NCI-H446 (cell line): ENCODE results near the gene NR2F6.
A peak's percentile ranks its signal among the peaks of the same experiment; 100 is the strongest.

Experiments
- DNase-seq, 2 experiments: peaks; one replicate each; lab custom pipeline; 2025; lab: John Stamatoyannopoulos, UW

NR2F6 gene

GRCh38 chr19:17237747-17238706 lies 7.7 kb downstream of the NR2F6 start:
- DNase-seq: no peak

DNA sequence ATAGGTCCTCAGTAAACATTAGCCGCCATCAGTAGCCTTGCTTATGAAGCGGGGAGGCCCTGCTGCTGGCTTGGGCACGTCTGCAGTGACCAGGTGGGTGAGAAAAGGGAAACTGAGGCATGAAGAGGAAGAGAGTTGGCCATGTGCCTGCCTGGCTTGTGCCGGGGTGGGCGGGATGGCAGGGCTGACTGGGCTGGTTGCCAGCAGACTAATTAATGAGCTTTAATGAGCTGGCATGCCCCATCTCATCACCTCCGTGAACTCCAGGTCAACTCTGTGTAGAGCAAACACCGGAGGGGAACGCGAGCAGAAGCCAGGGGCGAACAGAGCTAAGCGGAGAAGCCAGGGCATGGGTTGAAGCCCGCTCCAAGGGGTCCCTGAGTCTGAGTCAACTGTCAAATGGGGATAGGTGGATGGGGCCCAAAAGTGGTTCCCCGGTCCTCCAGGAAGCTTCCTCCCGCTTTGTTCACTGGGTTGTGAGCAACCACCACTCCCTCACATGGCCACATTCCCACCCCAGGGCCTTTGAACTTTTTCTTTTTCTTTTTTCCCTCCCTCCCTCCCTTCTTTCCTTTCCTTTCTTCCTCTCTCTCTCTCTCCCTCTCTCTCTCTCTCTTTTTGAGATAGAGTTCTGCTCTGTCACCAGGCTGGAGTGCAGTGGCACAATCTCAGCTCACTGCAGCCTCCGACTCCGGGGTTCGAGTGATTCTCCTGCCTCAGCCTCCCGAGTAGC lies 8.7 kb downstream of the NR2F6 start:
- DNase-seq: no peak

DNA sequence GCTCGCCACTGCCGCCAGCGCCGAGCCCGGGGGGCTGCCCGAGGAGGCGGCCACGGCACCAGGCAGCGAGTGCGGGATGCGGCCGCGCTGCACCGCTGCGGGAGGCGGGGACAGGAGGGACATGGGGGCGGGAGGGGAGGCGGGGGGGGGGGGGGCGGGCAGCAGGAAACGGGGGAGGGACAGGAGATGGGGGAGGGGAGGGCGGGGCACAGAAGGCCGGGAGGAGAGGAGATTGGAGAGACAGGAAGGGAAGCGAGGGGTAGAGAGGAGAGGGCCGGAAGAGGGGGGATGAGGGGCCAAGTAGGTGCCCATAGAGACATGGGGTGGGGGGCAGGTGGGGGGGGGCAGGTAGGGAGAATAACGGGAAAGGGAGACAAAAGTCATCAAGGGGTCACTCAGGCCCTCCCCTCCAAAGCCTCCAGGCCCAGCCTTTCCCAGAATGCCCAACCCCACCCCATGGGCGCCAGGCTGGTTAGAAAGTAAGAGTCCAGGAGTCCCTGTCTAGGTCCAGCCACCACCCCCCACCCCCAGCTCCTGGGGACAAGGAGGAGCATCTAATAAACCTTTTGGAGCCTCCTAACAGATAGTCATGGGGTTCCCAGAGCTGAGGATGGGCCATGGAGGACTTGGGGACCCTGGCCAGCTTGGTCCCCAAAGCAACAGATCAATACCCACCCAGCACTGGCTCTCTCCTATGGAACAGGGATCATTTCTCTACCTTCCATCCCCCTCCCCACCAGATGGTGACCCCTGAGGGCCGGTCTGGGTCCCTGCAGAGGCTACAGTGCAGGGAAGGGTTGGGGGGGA lies 9.5 kb downstream of the NR2F6 start:
- peak; percentile 12 to 63 for DNase-seq

GRCh38 chr19:17235300-17235970 lies 10.3 kb downstream of the NR2F6 start:
- DNase-seq: peak in 1 of 2 experiments; percentile 63

- peak; percentile 32 to 54 for DNase-seq
These were observed 10.8 kb downstream of the NR2F6 start for GRCh38 chr19:17234911-17235299.

- no peak for DNase-seq
These were observed 13.5 kb downstream of the NR2F6 start for GRCh38 chr19:17232258-17232657.

GRCh38 chr19:17229890-17230289 lies 15.8 kb downstream of the NR2F6 start:
- DNase-seq: no peak

DNA sequence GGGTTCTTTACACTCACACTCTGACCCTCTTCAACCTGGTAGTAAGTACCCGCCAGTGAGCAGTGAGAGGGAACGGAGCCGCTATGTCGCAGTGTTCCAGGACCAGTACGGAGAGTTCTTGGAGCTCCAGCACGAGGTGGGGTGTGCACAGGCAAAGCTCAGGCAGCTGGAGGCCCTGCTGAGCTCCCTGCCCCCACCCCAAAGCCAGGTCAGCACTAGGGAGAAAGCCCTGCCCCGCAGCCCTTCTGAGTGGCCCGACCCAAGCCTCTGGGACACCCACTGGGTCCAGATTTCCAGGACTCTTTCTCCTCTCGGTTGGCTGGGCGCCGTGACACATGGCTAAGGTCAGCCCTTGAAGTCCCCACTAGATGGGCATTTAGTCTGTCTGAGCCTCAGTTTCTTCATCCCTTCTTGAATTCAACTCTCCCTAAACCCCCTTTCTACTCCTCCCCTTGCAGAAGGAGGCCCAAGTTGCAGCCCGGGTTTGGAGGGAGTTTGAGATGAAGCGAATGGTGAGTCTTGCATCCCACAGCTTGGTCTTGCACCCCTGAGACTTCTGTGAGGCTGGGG lies 17.8 kb downstream of the NR2F6 start:
- DNase-seq: no peak

DNA sequence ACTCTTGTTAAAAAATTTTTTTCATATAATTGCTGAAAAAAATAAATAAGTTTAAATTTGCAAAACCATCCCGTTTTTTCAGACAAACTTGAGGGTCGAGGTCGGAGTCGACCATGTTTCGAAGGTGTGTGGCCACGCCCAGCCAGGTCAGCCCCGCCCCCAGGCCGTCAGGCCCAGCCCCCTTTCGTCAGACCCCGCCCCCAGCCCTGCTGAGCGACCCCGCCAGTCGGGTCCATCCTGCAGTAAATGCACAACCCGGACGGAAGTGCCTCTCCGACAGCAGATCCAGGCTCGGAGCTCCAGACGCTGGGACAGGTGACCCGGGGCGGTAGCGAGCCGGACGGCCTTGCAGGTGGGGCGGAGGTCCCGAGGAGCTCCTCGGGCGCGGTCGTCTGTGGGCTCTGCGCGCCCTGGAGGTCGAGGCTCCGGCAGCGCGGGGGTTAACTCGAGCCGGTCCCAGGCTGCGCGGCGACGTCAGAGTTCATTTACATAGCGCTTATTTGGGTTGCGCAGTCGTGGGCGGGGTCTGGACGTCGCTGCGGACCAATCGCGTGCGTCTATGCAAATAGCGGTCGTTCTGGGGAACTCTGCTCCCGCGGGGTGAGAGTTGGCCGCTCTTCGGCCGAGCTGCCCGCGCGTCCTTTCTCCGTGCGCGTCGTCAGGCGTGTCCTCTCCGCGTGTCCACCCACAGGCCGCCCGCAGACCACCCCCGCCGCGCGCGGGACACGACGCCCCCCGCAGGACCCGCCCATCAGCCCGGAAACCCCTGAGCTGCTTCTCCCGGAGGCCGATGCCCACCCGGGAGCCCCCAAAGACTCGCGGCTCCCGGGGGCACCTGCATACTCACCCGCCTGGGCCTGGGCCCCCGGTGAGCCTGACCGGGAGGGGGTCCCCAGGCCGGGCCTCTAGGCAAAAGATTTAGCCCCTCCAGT lies 19.5 kb downstream of the NR2F6 start, which contains the start of gene OCEL1:
Gene OCEL1 (plus strand): TSS at position 225 of the 932 bp plus-strand sequence. CDS start 22 bp downstream, at position 247.
- DNase-seq: peak; percentile 95 to 99

DNA sequence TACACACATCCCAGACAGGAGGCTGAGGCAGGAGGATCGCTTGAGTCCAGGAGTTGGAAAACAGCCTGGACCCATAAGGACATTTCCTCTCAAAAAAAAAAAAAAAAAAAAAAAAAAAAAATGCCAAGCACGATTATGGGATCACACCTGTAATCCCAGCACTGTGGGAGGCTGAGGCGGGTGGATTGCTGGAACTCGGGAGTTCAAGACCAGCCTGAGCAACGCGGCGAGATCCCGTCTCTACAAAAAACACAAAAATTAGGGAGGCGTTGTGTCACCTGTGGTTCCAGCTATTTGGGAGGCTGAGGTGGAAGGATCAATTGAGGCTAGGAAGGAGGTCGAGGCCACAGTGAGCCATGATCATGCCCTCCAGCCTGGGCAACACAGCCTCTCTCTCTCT lies 20.7 kb downstream of the NR2F6 start:
- DNase-seq: no peak

DNA sequence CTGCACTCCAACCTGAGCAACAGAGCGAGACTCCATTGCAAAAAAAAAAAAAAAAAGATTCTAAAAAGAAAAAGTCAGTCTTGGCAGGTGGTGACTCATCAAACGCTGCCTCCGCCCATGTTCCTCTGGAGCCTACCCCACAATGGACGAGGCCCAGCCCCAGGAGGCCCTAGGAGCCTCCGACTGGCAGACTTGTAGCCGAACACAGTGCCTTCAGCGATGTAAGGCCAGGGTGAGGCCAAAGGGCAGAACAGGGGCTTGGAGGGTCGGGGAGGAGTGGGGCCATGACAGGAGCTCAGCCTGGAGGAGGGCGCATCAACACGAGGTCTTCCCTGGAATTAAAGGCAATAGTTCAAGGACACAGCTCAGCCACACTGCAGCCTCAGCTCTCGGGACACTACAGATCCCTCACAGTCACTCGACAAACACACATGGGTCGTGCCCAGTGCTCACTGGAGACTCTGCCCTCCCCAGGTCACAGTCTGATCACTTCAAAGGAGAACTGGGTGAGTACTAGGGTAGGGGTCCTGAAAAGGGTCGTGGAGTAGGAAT lies 25.4 kb downstream of the NR2F6 start:
- no peak for DNase-seq

DNA sequence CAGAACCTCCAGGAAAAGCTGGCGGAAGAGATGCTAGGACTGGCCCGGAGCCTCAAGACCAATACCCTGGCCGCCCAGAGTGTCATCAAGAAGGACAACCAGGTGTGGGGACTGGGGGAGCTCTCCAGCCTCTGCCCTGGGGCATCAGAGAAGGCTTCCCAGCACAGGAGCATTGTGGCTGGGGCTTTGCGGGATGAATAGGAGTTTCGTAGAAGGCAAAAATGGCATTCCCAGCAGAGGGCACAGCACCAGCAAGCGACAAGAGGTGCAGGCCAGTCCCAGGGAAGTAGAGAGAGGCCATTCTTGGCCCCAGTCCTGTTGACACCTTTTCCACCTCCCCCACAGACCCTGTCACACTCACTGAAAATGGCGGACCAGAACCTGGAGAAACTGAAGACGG lies 26.4 kb downstream of the NR2F6 start:
- no peak for DNase-seq

- no peak for DNase-seq
These were observed 29.6 kb downstream of the NR2F6 start for GRCh38 chr19:17216058-17216670.

DNA sequence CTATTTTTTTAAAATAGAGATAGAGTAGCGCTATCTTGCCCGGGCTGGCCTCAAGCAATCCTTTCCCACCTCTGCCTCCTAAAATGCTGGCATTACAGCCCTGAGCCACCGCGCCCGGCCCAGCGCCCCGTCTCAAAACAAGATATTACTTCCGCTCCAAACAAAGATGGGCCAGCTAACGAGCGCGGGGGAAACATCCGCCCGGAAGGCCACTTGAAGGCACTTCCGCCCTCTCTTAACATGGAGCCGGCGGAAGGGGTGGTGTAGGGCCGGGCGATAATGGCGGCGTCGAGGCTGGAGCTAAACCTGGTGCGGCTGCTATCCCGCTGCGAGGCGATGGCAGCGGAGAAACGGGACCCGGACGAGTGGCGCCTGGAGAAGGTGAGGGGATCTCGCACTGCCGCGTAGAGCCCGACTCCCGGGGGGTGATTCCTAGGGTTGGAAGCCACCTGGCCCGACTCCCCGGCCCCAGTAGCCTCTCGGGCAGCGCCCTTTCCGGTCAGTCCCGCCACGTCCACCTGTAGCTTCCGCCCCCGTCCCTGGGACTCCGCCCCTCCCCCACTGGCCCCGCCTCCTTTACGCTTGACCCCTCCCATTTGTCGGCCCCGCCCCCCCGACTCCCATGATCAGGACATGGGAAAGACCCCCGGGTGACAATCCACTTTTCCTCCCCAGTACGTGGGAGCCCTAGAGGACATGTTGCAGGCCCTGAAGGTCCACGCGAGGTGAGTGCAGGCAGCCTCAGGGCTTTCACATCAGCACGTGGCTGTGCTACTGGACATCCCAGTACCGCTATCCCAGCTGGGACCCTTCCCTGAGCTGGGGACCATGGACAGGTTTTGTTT lies 30.4 kb downstream of the NR2F6 start, which contains the start of gene USE1:
Gene USE1 (plus strand): TSS at position 231 of the 845 bp plus-strand sequence. CDS start 49 bp downstream, at position 280.
- DNase-seq: peak; percentile 88 to 94

- DNase-seq: no peak
These were observed 31.1 kb downstream of the NR2F6 start for GRCh38 chr19:17214508-17215126.

GRCh38 chr19:17213334-17213733 lies 32.4 kb downstream of the NR2F6 start:
- no peak for DNase-seq

- no peak for DNase-seq
These were observed 33.9 kb downstream of the NR2F6 start for GRCh38 chr19:17211547-17212446.
